ENCODE data around the gene AAR2.

AAR2 gene

DNA sequence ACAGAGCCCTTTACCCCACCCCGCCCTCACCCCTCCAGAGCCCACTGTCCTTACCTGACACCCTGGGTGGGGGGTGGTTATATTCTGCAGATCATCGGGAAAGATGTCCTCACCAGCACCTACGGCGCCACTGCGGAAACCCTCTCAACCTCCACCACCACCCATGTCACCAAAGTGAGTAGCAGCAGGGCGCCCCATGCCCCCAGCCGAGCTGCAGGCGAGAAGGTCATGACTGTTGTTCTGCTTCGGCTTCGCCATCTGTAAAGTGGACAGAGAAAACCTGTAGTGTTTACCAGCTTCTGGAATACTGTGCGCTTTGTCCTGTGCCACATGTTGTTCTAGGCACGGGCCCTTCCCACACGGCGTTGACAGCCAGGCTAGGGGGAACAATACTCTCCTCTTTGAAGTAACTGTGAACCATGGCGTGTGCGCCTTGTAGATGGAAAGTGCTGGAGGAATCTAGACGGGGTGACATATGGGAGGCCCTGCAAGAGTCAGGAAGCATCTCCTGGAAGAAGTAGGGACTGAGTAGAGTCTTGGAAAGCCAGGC lies 16.5 kb upstream of the AAR2 start:
- DNase-seq, result no peak

GRCh38 chr20:36225666-36226065 lies 10.6 kb upstream of the AAR2 start:
- no peak for DNase-seq

DNA sequence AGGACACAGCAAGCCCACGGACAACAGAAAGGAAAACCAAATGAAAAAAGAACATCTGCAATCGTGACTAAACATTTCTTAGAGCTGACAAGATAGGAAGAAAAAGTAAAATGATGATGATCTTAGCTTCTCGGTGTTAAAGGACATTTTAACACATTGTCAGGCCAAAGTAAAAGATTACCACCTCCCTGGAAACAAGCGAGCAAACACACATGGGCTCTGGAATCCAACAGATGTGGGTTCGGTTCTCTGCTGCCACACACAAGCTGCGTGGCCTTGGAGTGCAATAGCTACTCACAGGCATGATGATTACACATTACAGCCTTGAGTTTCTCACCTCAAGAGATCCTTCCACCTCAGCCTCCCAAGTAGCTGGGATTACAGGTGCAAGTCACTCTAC lies 7.5 kb upstream of the AAR2 start:
- no peak for DNase-seq

DNA sequence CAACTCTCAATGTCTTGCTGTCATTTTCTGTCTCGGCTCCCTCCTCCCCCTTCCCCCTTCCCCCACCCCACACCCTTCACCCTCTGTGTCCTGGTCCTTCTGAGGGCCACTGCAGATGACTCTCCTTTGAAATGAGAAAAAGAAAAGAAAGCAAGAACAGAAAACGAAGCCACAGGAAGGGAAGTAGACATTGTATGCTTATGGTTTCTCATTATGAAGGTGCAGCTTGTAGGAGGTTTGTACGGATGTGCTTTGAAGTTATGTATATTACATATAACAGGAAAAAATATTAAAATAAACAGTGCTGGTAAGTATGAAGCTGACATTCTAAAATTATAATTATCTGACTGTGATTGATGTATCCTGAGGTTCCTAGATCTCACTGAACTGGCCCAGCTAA lies 6.3 kb upstream of the AAR2 start:
- no peak for DNase-seq

DNA sequence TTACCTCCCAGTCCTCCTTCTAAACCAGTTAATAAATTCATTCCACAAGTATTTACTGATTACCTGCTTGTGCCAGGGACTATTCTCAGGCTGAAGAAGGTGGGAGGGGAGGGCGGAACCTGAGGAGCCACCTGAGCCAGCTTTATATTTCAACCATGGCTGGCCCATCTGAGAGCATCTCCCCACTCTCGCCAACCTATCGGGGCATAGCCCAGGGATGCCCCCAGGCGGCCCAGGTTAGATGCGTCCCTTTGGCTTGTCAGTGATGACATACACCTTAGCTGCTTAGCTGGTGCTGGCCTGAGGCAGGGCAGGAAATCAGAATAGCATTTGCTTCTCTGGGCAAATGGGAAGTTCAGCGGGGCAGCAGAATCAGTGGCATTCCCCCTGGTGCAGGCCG lies 4.9 kb upstream of the AAR2 start:
- DNase-seq, result no peak

- no peak for DNase-seq
Observed at GRCh38 chr20:36234771-36235320, 1.4 kb upstream of the AAR2 start.

DNA sequence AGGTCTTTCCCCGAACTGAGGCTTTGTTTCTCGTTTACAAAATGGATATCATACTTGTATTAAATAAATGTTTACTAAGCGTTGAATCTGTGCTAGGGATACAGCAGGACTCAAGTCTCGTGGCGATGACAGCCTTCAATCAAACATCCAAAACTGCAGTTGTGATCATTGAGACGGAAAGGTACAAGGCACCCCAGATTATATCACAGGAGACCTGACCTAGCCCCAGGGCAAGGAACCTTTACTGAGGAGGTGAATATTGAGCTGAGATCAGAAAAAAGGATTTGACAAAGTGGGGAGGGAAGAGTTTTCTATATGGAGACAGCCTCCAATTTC lies 476 bp downstream of the AAR2 start:
- DNase-seq, result no peak

DNA sequence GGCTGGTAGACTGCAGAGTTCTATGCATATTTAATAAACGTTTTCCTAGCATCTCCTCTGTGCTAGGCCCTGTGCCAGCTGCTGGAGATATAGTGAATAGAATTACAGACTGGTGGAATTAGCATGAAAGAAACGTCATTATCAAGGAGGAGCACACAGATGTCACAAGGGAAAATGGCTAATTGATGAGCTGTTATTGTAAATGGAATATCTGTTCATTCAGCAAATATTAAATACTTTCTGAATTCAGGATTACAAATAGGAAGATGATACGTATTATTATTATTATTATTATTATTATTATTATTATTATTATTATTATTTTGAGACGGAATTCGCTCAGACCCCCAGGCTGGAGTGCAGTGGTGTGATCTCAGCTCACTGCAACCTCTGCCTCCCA lies 1.2 kb downstream of the AAR2 start:
- no peak for DNase-seq

DNA sequence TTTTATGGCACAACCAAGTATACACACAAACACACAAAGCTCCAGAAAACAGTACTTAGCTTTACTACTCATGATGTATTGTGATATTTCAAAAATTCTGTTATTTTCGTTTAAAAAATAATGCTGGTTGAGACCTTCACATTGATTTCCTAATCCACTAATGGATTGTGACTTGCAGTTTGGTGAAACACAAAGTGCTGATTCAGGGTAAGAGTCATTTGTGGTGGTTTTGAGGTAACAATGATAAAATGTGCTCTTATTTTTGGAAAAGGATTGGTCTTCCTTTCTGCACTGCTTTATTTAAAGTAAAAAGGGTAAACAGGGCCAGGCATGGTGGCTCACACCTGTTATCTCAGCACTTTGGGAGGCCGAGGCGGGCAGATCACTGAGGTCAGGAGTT lies 1.9 kb downstream of the AAR2 start:
- no peak for DNase-seq

GRCh38 chr20:36238760-36239159 lies 2.5 kb downstream of the AAR2 start:
- no peak for DNase-seq

DNA sequence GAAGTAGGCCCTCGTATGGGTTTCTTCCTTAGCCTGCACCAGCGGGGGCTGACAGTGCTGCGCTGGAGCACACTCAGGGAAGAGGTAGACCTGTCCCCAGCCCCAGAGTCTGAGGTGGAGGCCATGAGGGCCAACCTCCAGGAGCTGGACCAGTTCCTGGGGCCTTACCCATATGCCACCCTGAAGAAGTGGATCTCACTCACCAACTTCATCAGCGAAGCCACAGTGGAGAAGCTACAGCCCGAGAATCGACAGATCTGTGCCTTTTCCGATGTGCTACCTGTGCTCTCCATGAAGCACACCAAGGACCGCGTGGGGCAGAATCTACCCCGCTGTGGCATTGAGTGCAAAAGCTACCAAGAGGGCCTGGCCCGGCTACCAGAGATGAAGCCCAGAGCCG lies 3.8 kb downstream of the AAR2 start:
- no peak for DNase-seq

DNA sequence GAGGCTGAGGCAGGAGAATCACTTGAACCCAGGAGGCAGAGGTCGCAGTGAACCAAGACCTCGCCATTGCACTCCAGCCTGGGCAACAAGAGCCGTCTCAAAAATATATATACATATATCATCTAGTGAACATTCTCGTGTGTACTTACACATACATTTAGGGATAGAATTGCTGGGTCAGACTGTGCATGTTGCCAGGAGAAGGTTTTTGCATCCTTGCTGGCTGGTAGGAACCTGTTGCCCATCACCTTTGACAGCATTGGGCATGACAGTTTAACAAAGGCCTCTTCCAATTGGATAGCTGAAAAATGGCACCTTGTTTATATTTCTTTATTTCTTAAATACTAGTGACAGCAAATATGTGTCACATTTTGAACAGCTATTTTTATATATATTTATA lies 5.4 kb downstream of the AAR2 start:
- DNase-seq, result no peak

DNA sequence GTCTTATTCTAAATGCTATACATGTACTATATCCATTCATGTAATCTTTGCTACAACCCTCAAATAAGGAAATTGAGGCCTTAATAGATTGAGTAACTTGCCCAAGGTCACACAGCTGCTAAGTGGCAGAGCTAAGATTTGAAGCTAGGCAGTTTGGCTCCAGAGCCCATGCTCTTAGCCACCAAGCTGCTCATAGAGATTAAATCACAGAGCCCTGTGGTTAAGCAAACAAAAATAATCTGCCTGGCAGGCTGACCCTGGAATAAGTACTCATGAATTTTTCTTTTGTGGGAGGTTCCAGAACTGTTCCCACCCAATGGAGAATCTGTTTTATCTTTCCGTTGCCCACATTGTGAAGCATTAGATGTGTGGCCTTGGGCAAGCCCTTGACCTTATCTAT lies 7.4 kb downstream of the AAR2 start:
- DNase-seq, result no peak

DNA sequence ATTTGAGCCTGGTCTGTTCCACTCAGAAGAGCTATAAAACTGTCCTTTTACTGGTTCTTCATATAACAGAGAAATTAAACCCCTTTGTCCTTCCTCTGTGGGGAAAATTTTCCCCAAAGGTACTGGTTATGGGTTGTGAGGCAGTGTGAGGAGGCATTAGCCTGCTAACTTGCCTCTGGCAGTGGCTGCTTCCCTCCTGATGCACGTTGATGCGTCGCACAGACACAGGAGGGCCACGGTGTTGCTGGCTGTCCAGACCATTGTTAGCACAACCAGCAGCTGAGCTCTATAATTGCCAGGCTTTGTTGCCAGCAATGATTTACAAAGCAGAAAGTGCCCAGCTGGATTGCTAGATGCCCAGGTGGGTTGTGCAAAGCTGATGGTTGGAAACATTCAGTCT lies 10.1 kb downstream of the AAR2 start:
- no peak for DNase-seq

DNA sequence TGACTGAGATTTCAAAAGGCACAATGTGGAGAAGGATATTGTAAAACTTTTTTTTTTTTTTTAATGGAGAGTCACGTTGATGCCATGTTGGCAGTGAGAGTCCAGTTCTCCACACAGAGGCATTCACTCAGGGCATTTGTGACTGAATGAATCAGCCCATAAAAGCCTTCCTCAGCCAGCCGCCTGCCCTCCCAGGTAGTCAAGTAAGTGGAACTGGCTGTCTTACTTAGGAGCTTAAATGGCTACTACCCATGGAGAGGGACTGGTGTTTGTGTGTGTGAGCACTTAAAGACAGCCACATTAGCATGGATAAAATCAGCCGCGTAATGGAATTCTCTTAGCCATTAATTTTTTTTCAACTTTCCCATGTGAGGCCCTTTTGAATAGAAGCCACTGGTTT lies 12.6 kb downstream of the AAR2 start:
- DNase-seq, result no peak

- DNase-seq, result no peak
Observed at GRCh38 chr20:36249450-36249849, 13.2 kb downstream of the AAR2 start.

DNA sequence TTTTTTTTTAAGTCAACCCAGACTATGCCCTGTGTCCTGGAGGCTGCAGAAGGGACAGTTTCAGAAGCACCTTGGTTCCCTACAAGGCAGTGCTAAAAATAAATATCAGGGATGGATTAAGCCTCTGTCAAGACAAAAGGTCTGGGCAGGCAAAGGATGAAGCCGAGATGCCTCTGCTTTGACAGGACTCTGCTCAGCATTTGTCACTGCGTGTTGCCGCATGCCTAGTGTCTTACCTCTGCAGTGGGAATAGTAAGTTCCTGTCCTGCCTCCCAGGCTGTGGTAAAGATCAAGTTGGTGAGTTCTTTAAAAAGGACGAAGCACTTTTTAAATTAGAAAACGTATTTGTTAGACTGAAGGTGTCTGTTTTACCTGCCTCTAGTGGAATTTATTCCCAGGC lies 15.1 kb downstream of the AAR2 start:
- no peak for DNase-seq

GRCh38 chr20:36252511-36252910 lies 16.2 kb downstream of the AAR2 start:
- DNase-seq, result no peak

DNA sequence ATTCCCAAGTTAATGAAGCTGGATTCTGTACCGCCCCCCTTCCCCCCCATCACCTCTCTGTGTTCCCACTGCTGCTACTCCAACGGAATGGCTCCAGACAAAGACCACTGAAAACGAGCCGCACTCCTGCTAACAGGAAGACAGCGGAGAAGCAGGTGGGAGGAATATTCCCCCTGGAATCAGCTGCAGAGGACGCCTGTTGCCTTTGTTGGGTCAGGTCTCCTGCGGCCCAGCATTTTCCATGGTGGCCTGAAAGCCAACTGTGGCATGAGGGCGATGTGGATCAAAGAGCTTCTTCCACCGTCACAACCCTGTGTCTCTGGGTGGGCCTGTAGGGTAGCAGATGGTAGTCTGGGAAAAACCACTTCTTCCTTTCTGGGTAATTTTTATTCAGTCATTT lies 16.8 kb downstream of the AAR2 start:
- no peak for DNase-seq

DNA sequence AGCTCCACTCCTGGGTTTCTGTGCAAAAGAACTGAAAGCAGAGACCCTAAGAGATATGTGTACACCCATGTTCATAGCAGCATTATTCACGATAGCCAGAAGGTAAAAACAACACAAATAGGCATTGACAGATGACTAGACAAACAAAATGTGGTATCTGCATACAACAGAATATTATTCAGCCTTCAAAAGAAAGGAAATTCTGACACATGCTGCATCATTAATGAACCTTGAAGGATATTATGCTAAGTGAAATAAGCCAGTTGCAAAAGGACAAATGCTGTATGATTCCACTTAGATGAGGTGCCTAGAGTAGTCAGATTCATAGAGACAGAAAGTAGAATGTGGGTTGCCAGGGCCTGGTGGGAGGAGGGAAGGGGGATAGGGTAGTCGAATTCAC lies 17.8 kb downstream of the AAR2 start:
- no peak for DNase-seq

- DNase-seq, result no peak
Observed at GRCh38 chr20:36255445-36255844, 19.2 kb downstream of the AAR2 start.

DNA sequence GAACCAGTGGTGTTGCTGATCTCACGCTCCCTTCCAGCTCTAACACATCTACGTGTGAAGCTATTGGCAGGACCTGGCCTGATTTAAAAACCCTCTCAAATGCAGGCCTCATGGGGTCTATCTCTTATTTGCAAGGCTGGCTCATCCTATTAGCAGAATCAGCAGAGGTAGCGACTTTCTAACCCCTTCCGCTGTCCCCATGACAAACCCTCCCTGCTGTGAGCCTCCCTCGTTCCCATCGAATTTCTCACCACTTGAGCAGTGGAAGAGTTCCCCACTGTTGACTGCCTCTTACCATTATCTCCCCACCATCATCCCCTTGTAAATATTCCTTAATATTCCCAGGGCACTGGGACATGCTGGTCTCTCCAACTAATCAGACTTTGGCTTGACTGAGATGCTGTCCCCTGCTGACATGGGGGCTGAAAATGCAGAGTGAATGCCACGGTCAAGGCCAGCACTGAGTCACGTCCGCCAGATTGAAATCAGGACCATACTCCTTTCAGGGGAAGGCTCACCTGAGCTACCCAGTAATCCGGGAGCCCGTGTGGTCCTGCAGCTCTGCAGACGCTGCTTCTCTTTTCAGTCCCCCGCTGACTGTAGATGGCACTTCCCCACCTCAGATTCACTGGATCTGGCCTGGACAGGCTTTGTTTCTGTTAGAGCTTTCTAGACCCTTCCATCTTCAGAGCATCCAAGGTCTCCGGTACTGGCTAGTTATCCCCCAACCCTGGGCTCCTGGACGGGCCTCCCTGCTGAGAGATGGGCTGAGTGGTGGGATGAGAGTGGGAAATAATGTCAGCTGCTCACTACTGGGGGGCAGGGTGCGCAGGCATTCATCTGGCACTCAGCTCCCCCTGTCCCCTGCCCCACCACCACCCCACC lies 23.1 kb downstream of the AAR2 start:
- no peak for DNase-seq

GRCh38 chr20:36260316-36260715 lies 24.0 kb downstream of the AAR2 start:
- no peak for DNase-seq

- DNase-seq, result no peak
Observed at GRCh38 chr20:36261389-36262105, 25.3 kb downstream of the AAR2 start.
